Measurements from ENCODE around the gene DUSP22. TPM values are rescaled to one million over a fixed set of nuclear protein-coding genes. Genes with fewer than 3 reads are reported as not detected.

The DUSP22 gene
- total RNA-seq, 1 experiment from 2014 or later, result 25.0 TPM

- Histone ChIP-seq H3K9me3 (ENCODE audit: control insufficient read depth, low read depth, low read length) (peaks cover 17% of the 10 kb centered on the region), H3K14ac (ENCODE audit: insufficient read depth, low read length) (no peak overlapping the region), H2BK15ac (ENCODE audit: low read depth, low read length) (no peak overlapping the region), H3K56ac (ENCODE audit: insufficient read length, low read depth, low read length) (no peak overlapping the region), H3K18ac (ENCODE audit: insufficient read length, low read depth, low read length) (no peak overlapping the region), H2BK12ac (ENCODE audit: insufficient read length, low read depth, low read length) (no peak overlapping the region), H3K9ac (ENCODE audit: extremely low read depth, insufficient read length, low read length) (no peak overlapping the region), H3K4me1 (ENCODE audit: insufficient read depth, low read length) (no peaks in the 10 kb centered on the region), H3K23me2 (ENCODE audit: insufficient read length, low read depth, low read length, poor library complexity, severe bottlenecking) (no peaks in the 10 kb centered on the region), H3K27ac (ENCODE audit: insufficient read length, low read depth, low read length) (no peak overlapping the region), H3K23ac (ENCODE audit: insufficient read length, low read depth, low read length) (no peak overlapping the region), H4K8ac (replicated peaks; ENCODE audit: insufficient read length, low read depth, low read length) (no peak overlapping the region), H3K4me2 (ENCODE audit: insufficient read depth, insufficient read length, low read length) (no peak overlapping the region), H3K27me3 (ENCODE audit: insufficient read depth, low read length) (no peaks in the 10 kb centered on the region), H2AFZ (ENCODE audit: low read length) (no peak overlapping the region), H4K5ac (ENCODE audit: insufficient read length, low read depth, low read length) (no peak overlapping the region), H4K91ac (ENCODE audit: insufficient read length, low read depth, low read length) (no peak overlapping the region), H2AK5ac (ENCODE audit: insufficient read length, low read length) (no peak overlapping the region), H3K79me2 (ENCODE audit: insufficient read depth, low read length) (no peaks in the 10 kb centered on the region), H3K4ac (ENCODE audit: low read depth, low read length) (no peak overlapping the region), H2BK5ac (ENCODE audit: insufficient read length, low read length) (no peak overlapping the region), H3T11ph (ENCODE audit: low read length) (no peak overlapping the region), H2BK20ac (ENCODE audit: low read depth, low read length, poor library complexity, severe bottlenecking) (no peak overlapping the region), H3K79me1 (ENCODE audit: insufficient read depth, low read depth, low read length, poor library complexity, severe bottlenecking) (no peaks in the 10 kb centered on the region), H4K20me1 (ENCODE audit: control insufficient read depth, insufficient read depth, insufficient read length) (no peaks in the 10 kb centered on the region), H2BK120ac (ENCODE audit: low read depth, low read length, poor library complexity, severe bottlenecking) (no peak overlapping the region)
- Mint-ChIP-seq H3K27me3 (ENCODE audit: low read depth) (peaks cover 11% of the 10 kb centered on the region), H3K27ac (no peak overlapping the region), H3K4me1 (peaks cover 0 to 4% of the 10 kb centered on the region in 2 experiments; a peak in 1 of 4 replicates), H3K36me3 (ENCODE audit: insufficient read depth in 1 of 3, low read depth in 3 of 3) (0 out of 7 replicates have a peak, but pooled peaks cover 0 to 1% (median 0%) of the 10 kb centered on the region in 3 experiments), H3K9me3 (peaks cover 55 to 59% of the 10 kb centered on the region in 2 experiments), H3K4me3 (no peak overlapping the region)
- WGBS (ENCODE audit: extremely low coverage, insufficient read length, low lambda C conversion rate), result no CpG with 5 or more reads among the region's 8 CpGs
- no peak for DNase-seq
- no peak for TF ChIP-seq CTCF (conservative IDR thresholded peaks at IDR 0.05)
These were observed 12.8 kb upstream of the DUSP22 start for GRCh38 chr6:279341-280029.

Measured in H9 (cell line).